Muscle layer of duodenum (tissue), 2 donors: ENCODE results near the gene SLC25A21.
"Not testable (repeated sequence)": the region's sequence is repeated elsewhere in the genome, so short reads cannot be mapped to it uniquely, and the experiment has no call there.

Experiments
- H3K27ac ChIP-seq: one replicate; pipeline ENCODE4 v1.7.0; 2013; ENCODE audit warnings: mild to moderate bottlenecking, low read length
- H3K27me3 ChIP-seq: one replicate; pipeline ENCODE4 v1.7.0; 2013; ENCODE audit warnings: low read depth, mild to moderate bottlenecking, control low read depth, low read length
- H3K36me3 ChIP-seq, 2 donors: one replicate each; pipeline ENCODE4 v1.7.0; 2013; ENCODE audit warnings: low read length in 2 of 2, control low read depth in 1 of 2, mild to moderate bottlenecking in 1 of 2; ENCODE audit not compliant: insufficient read depth in 2 of 2, control insufficient read depth in 1 of 2
- H3K4me1 ChIP-seq, 2 donors: one replicate each; pipeline ENCODE4 v1.7.0; 2013; ENCODE audit warnings: low read length in 2 of 2, mild to moderate bottlenecking in 2 of 2, control low read depth in 1 of 2, moderate library complexity in 1 of 2; ENCODE audit not compliant: insufficient read depth in 2 of 2, control insufficient read depth in 1 of 2
- H3K4me3 ChIP-seq, 2 donors: one replicate each; pipeline ENCODE4 v1.7.0; 2013; ENCODE audit warnings: low read length in 2 of 2, low read depth in 1 of 2, mild to moderate bottlenecking in 1 of 2
- H3K9me3 ChIP-seq, 2 donors: one replicate each; pipeline ENCODE4 v1.7.0; 2013; ENCODE audit warnings: low read length in 2 of 2, control low read depth in 1 of 2, mild to moderate bottlenecking in 1 of 2; ENCODE audit not compliant: control insufficient read depth in 1 of 2
- donor health status: healthy.

The SLC25A21 gene

DNA sequence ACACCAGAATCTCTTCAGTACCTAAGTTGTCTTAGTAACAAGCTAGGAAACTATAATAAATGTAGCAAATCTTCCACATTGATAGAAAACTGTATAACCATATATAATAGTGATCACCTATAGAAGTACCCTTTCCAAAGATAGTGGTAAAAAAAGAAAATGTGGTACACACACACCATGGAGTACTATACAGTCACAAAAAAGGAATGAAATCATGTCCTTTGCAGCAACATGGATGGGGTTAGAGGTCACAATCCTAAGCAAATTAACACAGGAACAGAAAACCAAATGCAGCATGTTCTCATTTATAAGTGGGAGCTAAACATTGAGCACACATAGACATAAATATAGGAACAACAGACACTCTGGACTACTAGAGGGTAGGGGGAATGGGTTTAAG is 90.5 kb downstream of the SLC25A21 start:
- no peaks in the 10 kb centered on the region for H3K36me3 ChIP-seq
- H3K4me3 ChIP-seq, result no peak overlapping the region
- no peaks in the 10 kb centered on the region for H3K4me1 ChIP-seq
- H3K27me3 ChIP-seq, result no peaks in the 10 kb centered on the region
- H3K9me3 ChIP-seq, result no peaks in the 10 kb centered on the region
- no peak overlapping the region for H3K27ac ChIP-seq

DNA sequence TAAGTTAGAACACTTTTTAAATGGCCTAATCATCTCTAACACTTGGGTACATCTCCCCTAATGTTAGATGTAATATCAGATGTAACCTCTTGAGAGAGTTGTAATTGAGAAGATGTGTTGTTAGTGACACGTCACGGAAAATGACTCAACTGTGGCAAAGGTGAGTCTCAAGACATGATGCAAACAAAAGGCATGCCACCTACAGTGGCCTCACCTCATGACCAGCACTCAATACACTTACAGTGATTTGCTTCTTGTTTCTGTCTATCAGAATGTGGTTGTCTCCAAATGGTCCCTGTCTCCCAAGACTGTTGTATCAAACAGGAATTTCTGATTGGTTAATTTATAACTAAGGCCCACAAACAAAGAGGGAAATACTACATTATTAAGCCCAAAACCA is 91.2 kb downstream of the SLC25A21 start:
- H3K36me3 ChIP-seq, result no peaks in the 10 kb centered on the region
- no peaks in the 10 kb centered on the region for H3K9me3 ChIP-seq
- H3K4me1 ChIP-seq, result no peaks in the 10 kb centered on the region
- H3K4me3 ChIP-seq, result no peak overlapping the region
- no peak overlapping the region for H3K27ac ChIP-seq
- no peaks in the 10 kb centered on the region for H3K27me3 ChIP-seq

DNA sequence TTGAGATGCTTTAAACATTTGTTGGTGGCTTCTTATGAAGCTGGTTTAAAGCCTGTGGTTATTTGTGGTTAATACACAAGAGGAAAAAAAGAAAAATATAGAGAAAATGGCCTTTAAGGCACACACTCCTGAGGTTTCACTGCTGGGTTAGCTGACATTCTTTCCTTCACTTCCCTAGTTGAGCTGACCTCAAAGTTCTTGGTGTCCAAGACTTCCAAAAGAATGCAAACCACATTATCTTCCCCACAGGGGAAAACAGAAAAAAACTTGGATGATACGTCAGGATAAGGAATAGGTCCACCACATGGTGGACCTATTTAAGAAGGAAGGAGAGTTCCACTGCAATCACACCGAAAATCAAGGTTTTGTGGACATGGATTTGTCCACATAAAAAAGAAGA is 94.3 kb downstream of the SLC25A21 start:
- no peak overlapping the region for H3K27ac ChIP-seq
- no peaks in the 10 kb centered on the region for H3K4me1 ChIP-seq
- no peaks in the 10 kb centered on the region for H3K36me3 ChIP-seq
- no peaks in the 10 kb centered on the region for H3K9me3 ChIP-seq
- no peaks in the 10 kb centered on the region for H3K27me3 ChIP-seq
- no peak overlapping the region for H3K4me3 ChIP-seq

DNA sequence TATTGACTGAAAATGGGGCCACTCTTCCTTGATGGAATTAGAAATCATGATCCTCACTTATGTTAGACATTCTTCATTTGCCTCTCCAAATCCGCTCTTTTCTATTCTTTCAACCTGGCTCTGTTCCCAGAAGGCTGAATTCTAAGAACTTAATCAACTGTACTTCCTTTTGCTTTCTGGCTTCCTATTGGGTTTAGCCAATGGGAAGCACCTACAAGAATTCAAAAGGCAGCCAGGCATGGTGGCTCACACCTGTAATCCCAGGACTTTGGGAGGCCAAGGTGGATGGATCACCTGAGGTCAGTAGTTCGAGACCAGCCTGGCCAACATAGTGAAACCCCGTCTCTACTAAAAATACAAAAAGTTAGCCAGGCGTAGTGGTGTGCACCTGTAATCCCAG is 98.1 kb downstream of the SLC25A21 start:
- not testable (repeated sequence) for H3K36me3 ChIP-seq, H3K4me1 ChIP-seq, H3K27me3 ChIP-seq, H3K27ac ChIP-seq, H3K4me3 ChIP-seq, H3K9me3 ChIP-seq

DNA sequence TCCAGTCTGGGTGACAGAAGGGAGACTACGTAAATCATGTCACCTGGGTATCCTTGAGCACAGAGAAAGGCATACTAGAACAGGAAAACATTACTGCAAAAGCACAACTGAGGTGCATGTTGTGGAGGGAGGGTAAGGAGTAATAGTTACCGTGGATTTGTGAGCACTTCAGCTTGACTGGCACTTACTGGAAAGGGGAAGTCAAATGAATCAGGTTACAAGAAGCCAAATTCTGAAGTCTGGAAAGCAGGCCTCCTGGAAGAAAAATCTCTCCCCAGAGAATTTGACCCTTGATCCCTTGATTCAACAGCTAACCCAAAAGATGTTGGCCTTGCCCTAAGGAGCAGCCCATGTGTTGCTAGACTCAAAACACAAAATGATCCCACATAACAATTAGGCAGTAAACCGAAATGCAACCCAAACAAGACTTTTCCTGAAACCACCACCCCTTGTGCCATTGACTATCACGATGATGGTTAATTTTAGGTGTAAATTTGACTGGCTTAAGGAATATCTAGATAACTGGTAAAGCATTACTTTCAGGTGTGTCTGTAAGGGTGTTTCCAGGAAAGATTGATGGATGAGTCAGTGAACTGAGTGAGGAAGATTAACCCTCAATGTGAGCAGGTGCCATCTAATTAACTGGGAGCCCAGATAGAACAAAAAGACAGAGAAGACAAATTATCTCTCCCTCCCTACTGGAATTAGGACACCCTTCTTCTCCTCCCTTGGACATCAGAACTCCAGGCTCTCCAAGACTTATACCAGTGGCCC is 108.8 kb downstream of the SLC25A21 start:
- Histone ChIP-seq H3K4me3 (no peak overlapping the region), H3K4me1 (no peaks in the 10 kb centered on the region), H3K27me3 (no peaks in the 10 kb centered on the region), H3K36me3 (no peaks in the 10 kb centered on the region), H3K27ac (no peak overlapping the region), H3K9me3 (no peaks in the 10 kb centered on the region)

DNA sequence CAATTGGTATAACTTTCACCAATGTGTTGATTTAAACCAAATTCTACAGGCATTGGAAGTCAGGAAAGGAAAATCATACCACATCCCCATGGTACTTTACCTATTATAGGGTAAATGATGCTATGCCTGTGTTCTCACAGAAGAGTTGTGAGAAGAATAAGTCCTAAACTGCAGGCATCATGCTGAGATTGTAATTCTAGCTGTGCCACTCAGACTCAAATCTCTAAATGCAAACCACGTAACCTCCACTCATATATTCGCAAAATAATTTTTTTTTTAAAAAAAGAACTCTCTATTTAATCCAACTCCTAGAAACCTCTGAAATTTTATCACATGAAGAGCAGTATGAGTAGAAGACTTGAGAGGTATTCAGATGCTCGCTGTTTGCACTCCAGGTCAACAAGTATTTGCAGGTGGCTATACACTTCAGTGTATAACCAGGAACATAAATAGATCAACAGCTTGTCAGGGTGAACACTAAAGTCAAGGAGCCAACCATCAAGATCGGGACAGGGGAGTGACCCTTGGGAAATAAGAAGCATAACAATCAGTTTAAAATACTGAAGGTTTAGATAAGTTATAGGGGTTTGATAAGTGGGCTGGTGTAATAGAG is 110.1 kb downstream of the SLC25A21 start:
- Histone ChIP-seq H3K4me1 (no peaks in the 10 kb centered on the region), H3K9me3 (no peaks in the 10 kb centered on the region), H3K27me3 (no peaks in the 10 kb centered on the region), H3K27ac (no peak overlapping the region), H3K4me3 (no peak overlapping the region), H3K36me3 (no peaks in the 10 kb centered on the region)

DNA sequence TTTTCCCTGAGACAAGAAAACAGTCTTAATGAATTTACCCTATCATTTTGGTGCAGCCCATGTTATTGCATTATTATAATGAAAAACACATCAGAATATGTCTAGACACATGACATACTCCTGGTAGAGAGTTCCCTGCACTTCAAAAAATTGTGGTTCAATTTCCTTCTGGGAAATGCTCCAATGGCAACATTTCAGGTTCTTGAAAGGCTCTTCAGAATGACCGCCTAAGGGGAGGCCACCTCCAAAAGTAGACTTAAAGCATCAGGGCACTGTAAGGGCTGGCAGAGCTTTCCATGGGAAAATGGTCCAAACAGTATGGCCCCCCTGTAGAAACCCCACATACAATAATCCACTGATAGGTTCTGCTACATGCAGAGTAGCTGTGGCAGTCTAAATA is 110.7 kb downstream of the SLC25A21 start:
- Histone ChIP-seq H3K27ac (no peak overlapping the region), H3K9me3 (no peaks in the 10 kb centered on the region), H3K27me3 (no peaks in the 10 kb centered on the region), H3K4me3 (no peak overlapping the region), H3K4me1 (no peaks in the 10 kb centered on the region), H3K36me3 (no peaks in the 10 kb centered on the region)

DNA sequence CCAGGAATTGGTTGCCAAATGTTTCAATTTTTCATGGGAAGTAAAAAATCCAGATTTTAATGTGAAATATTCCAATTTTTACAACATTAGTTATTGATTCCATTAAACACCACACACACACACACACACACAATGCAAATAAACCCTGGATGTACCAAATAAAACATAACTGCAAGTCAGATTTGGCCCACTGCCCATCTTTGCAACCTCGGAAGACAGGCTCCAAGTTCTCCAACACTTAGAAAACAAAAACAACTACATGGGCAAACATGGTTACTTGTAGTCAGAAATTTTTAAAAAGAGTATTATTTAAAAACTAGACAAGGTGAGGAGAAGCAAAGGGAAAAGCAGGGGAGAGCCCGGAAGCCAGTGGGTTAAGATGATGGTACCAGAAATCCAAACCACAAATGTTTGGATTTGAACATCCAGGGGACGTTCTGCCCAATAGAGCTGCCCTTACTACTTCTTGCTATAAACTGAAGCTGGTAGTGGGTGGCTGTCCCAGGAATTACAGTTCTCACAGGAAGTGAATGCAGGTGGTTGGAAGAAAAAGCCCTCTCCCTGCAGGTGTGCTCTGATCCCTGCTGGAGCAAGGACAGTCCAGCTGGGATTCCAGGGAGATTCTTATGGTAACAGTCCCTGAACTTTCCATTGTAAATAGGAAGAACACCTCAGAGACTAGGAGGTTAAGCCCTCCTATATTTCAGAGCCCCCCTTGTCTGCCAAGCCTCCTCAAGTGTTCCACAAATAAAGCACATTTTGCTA is 111.7 kb downstream of the SLC25A21 start:
- Histone ChIP-seq H3K4me3 (no peak overlapping the region), H3K36me3 (no peaks in the 10 kb centered on the region), H3K9me3 (no peaks in the 10 kb centered on the region), H3K27ac (no peak overlapping the region), H3K4me1 (no peaks in the 10 kb centered on the region), H3K27me3 (no peaks in the 10 kb centered on the region)

DNA sequence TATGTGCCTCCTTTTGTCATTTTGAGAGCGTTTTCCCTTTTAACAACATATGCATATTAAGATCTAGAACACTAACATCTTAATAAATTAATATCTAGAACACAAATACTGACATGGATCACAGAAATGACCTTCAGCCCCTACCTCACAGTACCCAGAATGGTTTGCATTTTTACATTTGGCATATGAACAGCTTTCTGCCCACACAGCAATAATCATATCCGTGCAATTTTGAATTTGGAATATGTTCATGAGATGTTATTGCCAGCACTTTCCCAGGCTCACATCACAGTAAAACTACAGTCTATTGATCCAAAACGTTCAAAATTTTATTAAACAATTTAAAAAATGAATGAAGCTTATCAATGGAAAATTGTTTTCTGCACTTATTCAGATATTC is 114.6 kb downstream of the SLC25A21 start:
- no peak overlapping the region for H3K4me3 ChIP-seq
- no peak overlapping the region for H3K27ac ChIP-seq
- H3K27me3 ChIP-seq, result no peaks in the 10 kb centered on the region
- peaks cover 0 to 3% of the 10 kb centered on the region in 2 donors for H3K9me3 ChIP-seq
- no peaks in the 10 kb centered on the region for H3K4me1 ChIP-seq
- no peaks in the 10 kb centered on the region for H3K36me3 ChIP-seq

DNA sequence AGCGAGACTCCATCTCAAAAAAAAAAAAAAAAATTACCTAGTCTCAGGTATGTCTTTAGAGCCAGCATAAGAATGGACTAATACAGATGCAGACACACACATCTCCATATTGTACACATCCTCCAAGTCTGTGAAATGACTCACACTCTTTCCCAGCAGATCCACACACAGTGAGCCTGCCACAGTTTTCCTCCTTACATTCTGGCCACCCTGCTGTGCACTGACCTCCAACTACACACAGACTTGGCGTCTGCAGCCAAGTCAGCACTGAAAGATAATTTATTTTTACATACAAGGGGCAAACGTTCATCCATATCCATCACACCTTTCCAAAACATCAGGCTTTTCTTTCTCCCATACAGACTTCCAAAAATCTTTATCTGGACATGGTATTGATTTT is 115.9 kb downstream of the SLC25A21 start:
- Histone ChIP-seq H3K27me3 (no peaks in the 10 kb centered on the region), H3K36me3 (no peaks in the 10 kb centered on the region), H3K27ac (no peak overlapping the region), H3K9me3 (peaks cover 0 to 3% of the 10 kb centered on the region in 2 donors), H3K4me1 (no peaks in the 10 kb centered on the region), H3K4me3 (no peak overlapping the region)

DNA sequence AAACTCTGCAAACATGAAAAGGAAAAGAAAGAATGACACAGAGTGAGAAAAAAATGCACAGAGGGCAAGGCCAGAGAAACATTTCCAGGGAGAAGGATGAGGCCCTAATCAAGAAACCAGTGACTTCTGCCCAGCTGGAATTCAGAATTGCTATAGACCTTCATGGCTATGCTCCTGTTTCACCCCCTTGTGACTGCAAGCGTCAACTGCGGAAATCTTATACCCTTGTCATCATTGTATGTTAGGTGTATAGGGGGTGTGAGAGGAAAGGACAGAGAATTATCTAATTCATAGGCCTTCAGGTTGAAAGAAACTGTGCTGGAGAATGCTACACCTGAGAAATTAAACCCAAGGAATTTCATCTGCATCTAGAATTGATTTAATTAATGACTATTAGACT is 117.5 kb downstream of the SLC25A21 start:
- no peak overlapping the region for H3K27ac ChIP-seq
- no peaks in the 10 kb centered on the region for H3K36me3 ChIP-seq
- no peak overlapping the region for H3K4me3 ChIP-seq
- peaks cover 0 to 3% of the 10 kb centered on the region in 2 donors for H3K9me3 ChIP-seq
- H3K4me1 ChIP-seq, result no peaks in the 10 kb centered on the region
- no peaks in the 10 kb centered on the region for H3K27me3 ChIP-seq
